K562 (cell line): ENCODE measurements around the gene PIK3CB. TPM values are rescaled to one million over a fixed set of nuclear protein-coding genes. Genes with fewer than 3 reads are reported as not detected.
A peak's percentile ranks its signal among the peaks of the same experiment; 100 is the strongest.

Experiments used
- CEBPG ChIP-seq, 3 experiments: fragments of 200-800 bp in 1 of 3; sonication (Bioruptor generic) in 1 of 3; sonication (generic) in 1 of 3; formaldehyde crosslinking in 1 of 3; IDR thresholded peaks in 2 of 3; conservative IDR thresholded peaks in 1 of 3; 2 replicates each; pipeline versions ENCODE4 v1.6.1 to v1.8.0; 2016 to 2022; ENCODE audit warnings: missing compliant biosample characterization in 2 of 3, missing genetic modification characterization in 2 of 3, mild to moderate bottlenecking in 1 of 3, missing genetic modification reagents in 1 of 3
- CXXC5 ChIP-seq: fragments of 250-450 bp; sonication (Bioruptor Pico); IDR thresholded peaks from 2 replicates; pipeline ENCODE4 v1.8.0; 2022; ENCODE audit warnings: inconsistent platforms, mild to moderate bottlenecking, moderate library complexity
- HMG20B ChIP-seq: fragments of 250-450 bp; sonication (Bioruptor Pico); IDR thresholded peaks from 2 replicates; pipeline ENCODE4 v1.5.0; 2021; ENCODE audit warnings: mild to moderate bottlenecking
- MAX ChIP-seq: sonication (generic); formaldehyde crosslinking; IDR thresholded peaks from 2 replicates; pipeline ENCODE4 v1.9.0; 2022; ENCODE audit warnings: mild to moderate bottlenecking, missing genetic modification reagents
- MYC ChIP-seq, 2 experiments: fragments of 250-450 bp in 1 of 2; sonication (Bioruptor Pico) in 1 of 2; IDR thresholded peaks; 2 replicates each; pipeline versions ENCODE4 v1.5.1 to v1.6.1; 2012 to 2021; ENCODE audit warnings: low read depth in 2 of 2, borderline replicate concordance in 1 of 2, improper control_type of control experiment in 1 of 2, low read length in 1 of 2, mild to moderate bottlenecking in 1 of 2, moderate library complexity in 1 of 2
- NCOA6 ChIP-seq: fragments of 450-650 bp; IDR thresholded peaks from 2 replicates; pipeline ENCODE4 v1.6.1; 2017; ENCODE audit warnings: mild to moderate bottlenecking
- NFRKB ChIP-seq: fragments of 450-650 bp; IDR thresholded peaks from 2 replicates; pipeline ENCODE4 v1.6.1; 2016; ENCODE audit warnings: low read depth
- SIN3A ChIP-seq, 2 experiments: fragments of 150-350 bp in 1 of 2; IDR thresholded peaks; 2 replicates each; pipeline ENCODE4 v1.6.1; 2011 to 2016; ENCODE audit warnings: borderline replicate concordance in 2 of 2, low read depth in 2 of 2, low read length in 2 of 2, mild to moderate bottlenecking in 2 of 2, moderate library complexity in 2 of 2; ENCODE audit not compliant: control insufficient read depth in 1 of 2
- TARDBP ChIP-seq: fragments of 450-650 bp; IDR thresholded peaks from 2 replicates; pipeline ENCODE4 v1.6.1; 2016
- TEAD4 ChIP-seq, 2 experiments: sonication (generic) in 1 of 2; formaldehyde crosslinking in 1 of 2; IDR thresholded peaks; 2 replicates each; pipeline versions ENCODE4 v1.6.1 to v1.8.0; 2012 to 2022; ENCODE audit warnings: borderline replicate concordance in 1 of 2, inconsistent platforms in 1 of 2, low read length in 1 of 2, mild to moderate bottlenecking in 1 of 2, missing genetic modification reagents in 1 of 2
- YY1 ChIP-seq, 3 experiments: IDR thresholded peaks; 2 replicates each; pipeline ENCODE4 v1.6.1; 2011; ENCODE audit warnings: low read length in 2 of 3, mild to moderate bottlenecking in 2 of 3, moderate library complexity in 2 of 3, borderline replicate concordance in 1 of 3, control low read depth in 1 of 3, low read depth in 1 of 3; ENCODE audit not compliant: insufficient read depth in 3 of 3, insufficient replicate concordance in 2 of 3, control insufficient read depth in 1 of 3, insufficient read length in 1 of 3; ENCODE audit errors: extremely low read depth in 1 of 3
- ZBTB8A ChIP-seq: fragments of 450-650 bp; IDR thresholded peaks from 2 replicates; pipeline ENCODE4 v1.6.1; 2018; ENCODE audit warnings: mild to moderate bottlenecking, moderate library complexity; ENCODE audit not compliant: partially characterized antibody
- ZNF583 ChIP-seq: fragments of 250-450 bp; sonication (Bioruptor Pico); IDR thresholded peaks from 2 replicates; pipeline ENCODE4 v1.4.0; 2020
- ZNF780A ChIP-seq: fragments of 250-450 bp; sonication (Bioruptor Pico); IDR thresholded peaks from 2 replicates; pipeline ENCODE4 v1.5.0; 2021; ENCODE audit warnings: mild to moderate bottlenecking
- polyA plus RNA-seq, 8 experiments: library from polyadenylated mRNA; depleted of rRNA in 4 of 8; stranded (reverse) in 5 of 8; unstranded in 3 of 8; fragments of >200 nt; fragmentation: Nextera tagmentation in 2 of 8; fragmentation: Illumina TruSeq in 1 of 8; extraction: Ambion mirVana in 2 of 8; extraction: Trizol in 1 of 8; gene quantifications; 2 replicates each; pipeline versions ENCODE4 v1.2.1 to v1.2.3, GENCODE V29; 2011 to 2014; ENCODE audit warnings: inconsistent platforms in 1 of 8, missing spikeins in 1 of 8
- total RNA-seq, 7 experiments: library from RNA; depleted of rRNA in 6 of 7; stranded (reverse); fragments of >200 nt in 6 of 7; fragmentation: Illumina TruSeq in 2 of 7; extraction: Trizol in 2 of 7; gene quantifications; 2 replicates each; pipeline versions ENCODE4 v1.2.1 to v1.2.3, GENCODE V29; 2011 to 2021; ENCODE audit warnings: low replicate concordance in 1 of 7
- TF ChIP-seq, protein P1 (sequence below), 3 experiments: fragments of 200-800 bp in 1 of 3; sonication (Bioruptor generic) in 1 of 3; sonication (generic) in 1 of 3; formaldehyde crosslinking in 1 of 3; IDR thresholded peaks; 2 replicates each; pipeline versions ENCODE4 v1.6.1 to v1.8.0; 2016 to 2022; ENCODE audit warnings: mild to moderate bottlenecking in 2 of 3, missing compliant biosample characterization in 2 of 3, missing genetic modification characterization in 2 of 3, missing genetic modification reagents in 1 of 3
- TF ChIP-seq, protein P2 (sequence below), 2 experiments: fragments of 200-800 bp in 1 of 2; sonication (Bioruptor generic) in 1 of 2; sonication (generic) in 1 of 2; formaldehyde crosslinking in 1 of 2; IDR thresholded peaks in 1 of 2; conservative IDR thresholded peaks in 1 of 2; 2 replicates each; pipeline versions ENCODE4 v1.5.0 to v1.6.1; 2016 to 2020; ENCODE audit warnings: missing compliant biosample characterization in 1 of 2, missing genetic modification characterization in 1 of 2, missing genetic modification reagents in 1 of 2
- TF ChIP-seq, protein P3 (sequence below): fragments of 250-450 bp; sonication (Bioruptor Pico); IDR thresholded peaks from 2 replicates; pipeline ENCODE4 v1.8.0; 2022; ENCODE audit warnings: moderate library complexity, mild to moderate bottlenecking, inconsistent platforms

PIK3CB gene
- total and polyA plus RNA-seq, 9 of the 15 experiments (the other 6 are each of a cell fraction or from before 2014, with no cell fraction given), result 15.3 to 62.6 (median 28.3) TPM

DNA sequence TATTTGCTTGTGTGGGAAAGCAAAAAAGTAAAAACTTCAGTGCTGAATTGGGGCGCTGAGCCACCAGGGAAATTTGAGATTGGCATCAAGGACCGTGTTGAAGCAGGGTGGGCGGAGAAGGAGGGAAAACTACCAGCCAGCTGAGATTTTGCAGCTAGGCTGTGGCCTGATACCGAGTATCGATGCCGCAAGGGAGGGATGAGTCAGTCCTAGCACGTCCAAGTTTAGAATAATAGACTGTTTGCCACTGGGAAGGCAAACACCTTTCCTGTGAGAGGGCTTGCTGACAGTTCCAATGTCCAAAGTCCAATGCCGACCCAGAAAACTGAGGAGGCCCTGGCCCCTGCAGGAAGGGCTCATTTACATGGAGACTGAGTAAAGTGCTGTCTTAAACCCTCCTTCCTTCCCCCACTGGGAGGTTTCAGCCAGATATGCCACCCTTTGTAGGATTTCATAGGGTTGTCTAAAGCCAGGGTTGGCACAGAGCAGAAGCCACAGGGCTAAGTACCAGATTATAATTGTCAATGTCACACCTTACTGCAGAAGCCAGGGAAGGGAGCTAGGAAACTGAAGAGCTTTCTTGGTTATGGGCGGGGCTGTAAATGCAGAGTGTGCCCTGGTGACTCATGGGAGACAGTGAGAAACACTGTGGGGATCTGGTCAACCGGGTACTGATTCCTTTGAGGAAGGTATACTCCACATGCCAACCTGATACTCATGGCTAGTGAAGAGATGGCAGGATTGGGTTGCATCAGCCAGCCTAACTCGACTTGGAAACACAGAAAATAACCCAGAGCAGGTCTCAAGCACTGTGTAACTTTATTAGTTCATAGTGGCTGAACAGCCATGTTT is 28.4 kb upstream of the PIK3CB start (continued):
- TF ChIP-seq, protein P1, sequence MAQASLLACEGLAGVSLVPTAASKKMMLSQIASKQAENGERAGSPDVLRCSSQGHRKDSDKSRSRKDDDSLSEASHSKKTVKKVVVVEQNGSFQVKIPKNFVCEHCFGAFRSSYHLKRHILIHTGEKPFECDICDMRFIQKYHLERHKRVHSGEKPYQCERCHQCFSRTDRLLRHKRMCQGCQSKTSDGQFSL (CRISPR knock-in tag; IDR thresholded peaks at IDR 0.05), result no peak
- TF ChIP-seq, protein P1 (tag; IDR thresholded peaks at IDR 0.05), result 0 out of 4 replicates have a peak, but pooled peaks of 1 of the 2 experiments have one; percentile 54
- TF ChIP-seq MAX (peak; percentile 57), ZNF780A (CRISPR knock-in tag) (no peak), YY1 (IDR thresholded peaks at IDR 0.05; ENCODE audit: borderline replicate concordance in 1 of 3, control insufficient read depth in 1 of 3, extremely low read depth in 1 of 3, insufficient read depth in 3 of 3, insufficient read length in 1 of 3, insufficient replicate concordance in 2 of 3, low read depth in 1 of 3, low read length in 2 of 3) (peak in 1 of 3 experiments; percentile 45), TARDBP (no peak), NFRKB (0 out of 2 replicates have a peak, but pooled peaks have one; percentile 20), NCOA6 (no peak), HMG20B (no peak), TEAD4 (IDR thresholded peaks at IDR 0.05; ENCODE audit: low read length) (peak; percentile 61), TEAD4 (CRISPR knock-in tag; IDR thresholded peaks at IDR 0.05; ENCODE audit: borderline replicate concordance) (no peak), ZBTB8A (no peak), SIN3A (IDR thresholded peaks at IDR 0.05; ENCODE audit: borderline replicate concordance in 2 of 2, control insufficient read depth in 1 of 2, low read depth in 2 of 2, low read length in 2 of 2) (0 out of 4 replicates have a peak, but pooled peaks of 1 of the 2 experiments have one; percentile 10), MYC (IDR thresholded peaks at IDR 0.05; ENCODE audit: low read depth, low read length) (peak; percentile 6; the same call in 1 of the 2 replicates), MYC (CRISPR knock-in tag; IDR thresholded peaks at IDR 0.05; ENCODE audit: borderline replicate concordance, low read depth) (no peak), CXXC5 (CRISPR knock-in tag) (peak; percentile 40), CEBPG (CRISPR knock-in tag; IDR thresholded peaks at IDR 0.05) (peak; percentile 44; the same call in 1 of the 2 replicates), CEBPG (tag; conservative IDR thresholded peaks at IDR 0.05 in 1 of 2, IDR thresholded peaks at IDR 0.05 in 1 of 2) (peak in 1 of 2 experiments; percentile 71; a peak in 1 of 4 replicates), ZNF583 (CRISPR knock-in tag) (peak; percentile 69; the same call in 1 of the 2 replicates)
- TF ChIP-seq, protein P2, sequence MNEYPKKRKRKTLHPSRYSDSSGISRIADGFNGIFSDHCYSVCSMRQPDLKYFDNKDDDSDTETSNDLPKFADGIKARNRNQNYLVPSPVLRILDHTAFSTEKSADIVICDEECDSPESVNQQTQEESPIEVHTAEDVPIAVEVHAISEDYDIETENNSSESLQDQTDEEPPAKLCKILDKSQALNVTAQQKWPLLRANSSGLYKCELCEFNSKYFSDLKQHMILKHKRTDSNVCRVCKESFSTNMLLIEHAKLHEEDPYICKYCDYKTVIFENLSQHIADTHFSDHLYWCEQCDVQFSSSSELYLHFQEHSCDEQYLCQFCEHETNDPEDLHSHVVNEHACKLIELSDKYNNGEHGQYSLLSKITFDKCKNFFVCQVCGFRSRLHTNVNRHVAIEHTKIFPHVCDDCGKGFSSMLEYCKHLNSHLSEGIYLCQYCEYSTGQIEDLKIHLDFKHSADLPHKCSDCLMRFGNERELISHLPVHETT (CRISPR knock-in tag; conservative IDR thresholded peaks at IDR 0.05 in 1 of 2, IDR thresholded peaks at IDR 0.05 in 1 of 2), result peak in 1 of 2 experiments; percentile 65; a peak in 1 of 4 replicates
- TF ChIP-seq, protein P3, sequence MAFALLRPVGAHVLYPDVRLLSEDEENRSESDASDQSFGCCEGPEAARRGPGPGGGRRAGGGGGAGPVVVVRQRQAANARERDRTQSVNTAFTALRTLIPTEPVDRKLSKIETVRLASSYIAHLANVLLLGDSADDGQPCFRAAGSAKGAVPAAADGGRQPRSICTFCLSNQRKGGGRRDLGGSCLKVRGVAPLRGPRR (CRISPR knock-in tag), result no peak
